GM12872 (cell line): ENCODE results near the gene OLIG2.

Experiments
- TF ChIP-seq, protein P1 (sequence below): IDR thresholded peaks from 3 replicates; pipeline ENCODE4 v1.5.1; 2011; ENCODE audit warnings: low read depth, mild to moderate bottlenecking, low read length, moderate library complexity; ENCODE audit not compliant: insufficient read depth

The OLIG2 gene

DNA sequence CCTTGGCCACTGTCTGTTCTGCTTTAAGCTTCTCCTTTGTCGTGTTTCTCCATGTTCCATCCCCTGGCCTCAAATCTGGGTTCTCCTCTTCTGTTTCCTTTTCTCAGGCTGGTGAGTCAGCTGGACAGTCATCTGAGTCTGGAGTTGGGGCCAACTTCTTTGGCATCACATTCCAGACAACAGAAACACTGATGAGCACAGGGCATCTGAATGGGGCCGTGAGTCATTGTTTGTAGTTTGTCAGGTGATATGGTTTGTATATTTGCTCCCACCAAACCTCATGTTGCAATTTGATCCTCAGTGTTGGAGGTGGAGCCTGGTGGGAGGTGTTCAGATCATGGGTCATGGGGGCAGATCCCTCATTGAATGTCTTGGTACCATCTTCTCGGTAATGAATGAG, 14.3 kb upstream of the OLIG2 start:
- TF ChIP-seq, protein P1, sequence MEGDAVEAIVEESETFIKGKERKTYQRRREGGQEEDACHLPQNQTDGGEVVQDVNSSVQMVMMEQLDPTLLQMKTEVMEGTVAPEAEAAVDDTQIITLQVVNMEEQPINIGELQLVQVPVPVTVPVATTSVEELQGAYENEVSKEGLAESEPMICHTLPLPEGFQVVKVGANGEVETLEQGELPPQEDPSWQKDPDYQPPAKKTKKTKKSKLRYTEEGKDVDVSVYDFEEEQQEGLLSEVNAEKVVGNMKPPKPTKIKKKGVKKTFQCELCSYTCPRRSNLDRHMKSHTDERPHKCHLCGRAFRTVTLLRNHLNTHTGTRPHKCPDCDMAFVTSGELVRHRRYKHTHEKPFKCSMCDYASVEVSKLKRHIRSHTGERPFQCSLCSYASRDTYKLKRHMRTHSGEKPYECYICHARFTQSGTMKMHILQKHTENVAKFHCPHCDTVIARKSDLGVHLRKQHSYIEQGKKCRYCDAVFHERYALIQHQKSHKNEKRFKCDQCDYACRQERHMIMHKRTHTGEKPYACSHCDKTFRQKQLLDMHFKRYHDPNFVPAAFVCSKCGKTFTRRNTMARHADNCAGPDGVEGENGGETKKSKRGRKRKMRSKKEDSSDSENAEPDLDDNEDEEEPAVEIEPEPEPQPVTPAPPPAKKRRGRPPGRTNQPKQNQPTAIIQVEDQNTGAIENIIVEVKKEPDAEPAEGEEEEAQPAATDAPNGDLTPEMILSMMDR: no peak

DNA sequence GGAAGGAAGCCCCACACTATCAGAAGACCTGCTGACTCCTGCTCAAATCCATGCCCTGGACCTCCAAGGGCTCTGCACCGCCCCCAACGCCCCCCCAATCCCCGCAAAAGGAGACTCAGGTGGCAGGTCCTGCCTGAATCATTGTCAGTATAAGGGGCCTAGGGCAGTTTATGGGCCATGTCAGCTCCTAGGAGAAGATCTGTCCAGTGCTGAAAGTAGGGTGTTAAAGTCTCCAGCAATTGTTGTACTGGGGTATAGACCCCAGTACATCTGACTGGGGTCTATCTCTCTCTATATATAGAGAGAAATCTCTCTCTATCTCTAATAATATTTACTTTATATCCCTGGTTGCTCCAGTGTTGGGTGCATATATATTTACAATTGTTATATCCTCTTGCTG, 12.1 kb upstream of the OLIG2 start:
- TF ChIP-seq, protein P1: no peak

DNA sequence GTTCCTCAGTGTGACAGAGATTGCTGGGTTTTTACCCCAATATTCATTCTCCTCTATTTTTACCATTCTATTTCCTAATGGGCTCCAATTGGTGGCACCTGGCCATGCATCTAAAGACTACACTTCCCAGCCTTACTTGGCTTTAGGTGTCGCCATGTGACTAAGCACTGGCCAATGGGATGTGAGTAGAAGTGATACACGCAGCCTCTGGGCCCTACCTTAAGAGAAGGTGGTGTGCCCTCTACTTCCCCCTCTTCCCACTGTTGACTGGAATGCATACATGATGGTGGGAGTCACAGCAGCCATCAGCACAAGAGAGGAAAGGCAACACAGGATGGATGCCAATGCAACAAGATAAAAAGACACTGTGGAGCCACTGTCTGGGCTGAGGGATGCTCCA, 11.4 kb upstream of the OLIG2 start:
- TF ChIP-seq, protein P1: no peak

DNA sequence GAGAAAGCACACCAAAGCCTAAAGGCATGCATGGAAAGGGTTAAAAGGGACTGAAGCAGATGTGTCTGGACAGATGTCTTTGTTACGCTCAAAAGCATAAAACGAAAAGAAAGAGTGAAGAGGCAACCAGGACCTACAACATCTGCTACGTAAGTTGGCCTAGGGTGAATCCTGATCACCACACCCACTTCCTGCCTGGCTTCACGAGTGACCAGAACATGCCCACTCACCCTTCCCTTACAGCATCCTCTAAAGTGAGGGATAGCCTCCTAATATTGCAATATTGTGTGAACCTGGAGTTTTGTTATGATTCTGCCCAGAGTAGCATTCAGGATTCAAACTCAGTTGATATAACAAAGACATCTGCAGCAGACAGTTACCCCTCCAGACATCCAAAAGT, 10.6 kb upstream of the OLIG2 start:
- TF ChIP-seq, protein P1: no peak

DNA sequence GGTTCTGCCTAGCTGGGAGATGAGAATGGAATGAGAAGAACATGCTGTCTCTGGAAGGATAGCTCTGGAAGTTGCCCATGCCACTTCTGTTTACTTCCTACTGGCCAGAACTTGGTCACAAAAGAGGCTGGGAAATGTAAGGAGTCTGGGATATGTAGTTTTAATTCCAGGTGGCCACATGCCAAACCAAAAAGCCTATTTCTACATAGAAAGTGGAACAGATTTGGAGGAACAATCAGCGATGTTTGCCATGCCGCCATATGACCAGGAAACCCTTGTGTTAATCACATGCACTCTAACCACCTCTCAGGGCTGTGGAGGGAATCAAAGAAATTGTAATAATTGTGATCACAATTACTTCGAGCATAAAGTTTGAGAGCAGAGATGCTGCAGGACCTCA, 10.0 kb upstream of the OLIG2 start:
- TF ChIP-seq, protein P1: no peak

DNA sequence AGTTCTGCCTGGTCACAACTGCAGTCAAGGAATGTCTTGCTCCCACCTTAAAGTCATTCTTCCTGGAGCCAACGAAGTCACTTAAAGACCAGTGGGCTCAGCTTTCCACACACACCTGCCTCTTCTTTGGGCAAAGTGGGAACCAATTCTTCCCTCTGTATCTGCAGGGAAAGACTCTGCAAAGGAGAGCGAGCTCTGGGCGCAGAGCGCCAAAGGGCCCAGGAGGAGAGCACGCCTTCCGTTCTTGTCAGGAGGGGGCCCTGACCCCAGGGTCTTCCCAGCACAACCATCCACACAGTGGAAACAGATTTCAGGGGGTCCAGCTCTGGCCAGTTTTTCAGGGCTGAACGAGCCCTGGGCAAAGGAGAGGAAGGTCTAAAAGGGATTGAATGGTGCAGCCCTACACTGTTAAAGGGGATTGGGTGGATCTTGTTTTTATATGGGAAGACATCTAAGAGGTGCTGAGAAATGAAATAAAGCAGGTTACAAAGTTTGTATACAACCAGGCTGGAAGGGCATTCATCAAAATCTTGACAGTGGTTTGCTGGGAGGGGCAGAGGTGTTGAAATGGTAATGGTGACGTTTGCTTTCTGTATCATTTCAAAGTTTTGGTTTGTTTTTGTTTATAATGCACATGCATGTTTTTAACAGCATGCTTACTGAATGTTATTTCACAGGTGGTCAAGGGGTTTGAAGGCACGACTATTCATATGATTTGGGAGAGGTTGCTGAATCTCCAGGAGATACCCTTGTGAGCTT, 6.8 kb upstream of the OLIG2 start:
- TF ChIP-seq, protein P1: no peak

DNA sequence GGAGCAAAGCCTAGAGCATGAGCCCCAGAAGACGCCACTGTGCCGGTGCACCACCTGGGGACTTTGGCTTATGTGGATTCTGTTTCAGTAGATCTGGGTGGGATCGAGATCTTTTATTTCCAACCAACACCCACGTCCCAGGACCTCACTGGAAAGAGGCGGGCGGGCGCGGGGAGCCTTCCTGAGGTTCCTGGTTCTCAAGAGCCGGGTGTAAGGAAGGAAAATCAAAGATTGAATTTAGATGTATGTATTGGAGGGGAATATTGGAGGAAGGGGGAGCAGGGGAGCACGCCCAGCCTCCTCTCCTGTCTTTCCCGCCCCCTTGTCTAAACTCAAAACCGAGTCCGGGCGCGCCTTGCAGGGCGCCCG, 6.2 kb upstream of the OLIG2 start:
- TF ChIP-seq, protein P1: no peak
